T-helper 1 cell treated with Interleukin-12 subunit alpha and Interleukin-12 subunit beta and Interleukin-4 antibody, amounts not matched to agents 30 ng/mL and 1 ng/mL, for 36 hours (primary cell): Measurements from ENCODE around the gene GDI1. TPM values are rescaled to one million over a fixed set of nuclear protein-coding genes. Genes with fewer than 3 reads are reported as not detected.

Experiments used
- intact Hi-C: fragments of 100-400 bp; cut with micrococcal nuclease; formaldehyde crosslinking; loops from one replicate; pipeline ENCODE4 v1.15.1; 2024
- total RNA-seq: library from RNA; stranded (reverse); gene quantifications from 2 replicates; pipeline ENCODE4 v1.2.3, GENCODE V29; 2022

Gene GDI1
- total RNA-seq, 1 donor from 2014 or later = 119 TPM

GRCh38 chrX:154477891-154478477 is 41.0 kb downstream of the GDI1 start:
- intact Hi-C loops = loop anchor here (2.0 to 5.0 kb wide), 4 partner anchors 19 to 81 kb away; partner anchors contain the start of genes FAM50A, GDI1, PLXNA3 and RPL10

- intact Hi-C loops = loop anchor here (1.0 to 5.0 kb wide), 10 partner anchors 11 to 108 kb away; partner anchors contain the start of genes EMD, FAM3A, FAM50A and GDI1
These were observed 42.0 kb downstream of the GDI1 start, which contains the start of gene LAGE3 for GRCh38 chrX:154478728-154479622. TSS of gene LAGE3 (minus strand) at chrX:154479281. CDS start at chrX:154478915, 366 bp downstream.

GRCh38 chrX:154481195-154481594 is 44.2 kb downstream of the GDI1 start:
- intact Hi-C loops = no loop called here

GRCh38 chrX:154481911-154482601 is 45.1 kb downstream of the GDI1 start:
- intact Hi-C loops = no loop called here

- intact Hi-C loops = no loop called here
These were observed 45.8 kb downstream of the GDI1 start for GRCh38 chrX:154482786-154483185.

GRCh38 chrX:154483325-154483724 is 46.4 kb downstream of the GDI1 start:
- intact Hi-C loops = no loop called here

- intact Hi-C loops = no loop called here
These were observed 47.5 kb downstream of the GDI1 start for GRCh38 chrX:154484255-154485149.

GRCh38 chrX:154485150-154486051 is 48.4 kb downstream of the GDI1 start:
- intact Hi-C loops = no loop called here

GRCh38 chrX:154486052-154486395 is 49.1 kb downstream of the GDI1 start:
- intact Hi-C loops = no loop called here

- intact Hi-C loops = no loop called here
These were observed 49.6 kb downstream of the GDI1 start, which contains the start of gene UBL4A for GRCh38 chrX:154486396-154487207. TSS of gene UBL4A (minus strand) at chrX:154486615. CDS start at chrX:154486584, 31 bp downstream.

GRCh38 chrX:154487518-154488290 is 50.8 kb downstream of the GDI1 start:
- intact Hi-C loops = no loop called here

GRCh38 chrX:154488336-154489075 is 51.6 kb downstream of the GDI1 start:
- intact Hi-C loops = no loop called here

GRCh38 chrX:154489182-154489581 is 52.2 kb downstream of the GDI1 start:
- intact Hi-C loops = no loop called here

- intact Hi-C loops = loop anchor here (1.0 to 2.0 kb wide), 7 partner anchors 11 to 392 kb away; partner anchors contain the start of genes ATP6AP1, FAM3A, GDI1 and IKBKG
These were observed 53.1 kb downstream of the GDI1 start for GRCh38 chrX:154490021-154490413.

- intact Hi-C loops = loop anchor here (1.0 to 2.0 kb wide), 7 partner anchors 11 to 392 kb away; partner anchors contain the start of genes ATP6AP1, FAM3A, GDI1 and IKBKG
These were observed 53.6 kb downstream of the GDI1 start, which contains the start of gene SLC10A3 for GRCh38 chrX:154490414-154491083. TSS of gene SLC10A3 (minus strand) at chrX:154490629. CDS start at chrX:154488940, 1,689 bp downstream.
